HFFc6 (cell line): ENCODE results near the gene CORO6. TPM values are rescaled to one million over a fixed set of nuclear protein-coding genes. Genes with fewer than 3 reads are reported as not detected.

Experiments used
- DNase-seq: peaks from one replicate; pipeline ENCODE4 v3.0.0-alpha.2; 2018
- H3K27ac Mint-ChIP-seq: 2 replicates; pipeline ENCODE4 v1.8.0; 2020; ENCODE audit warnings: mild to moderate bottlenecking, mixed read lengths
- H3K27me3 Mint-ChIP-seq: 2 replicates; pipeline ENCODE4 v1.8.0; 2021; ENCODE audit warnings: mild to moderate bottlenecking, moderate library complexity, mixed read lengths; ENCODE audit not compliant: insufficient read depth
- H3K36me3 Mint-ChIP-seq: 2 replicates; pipeline ENCODE4 v1.8.0; 2021; ENCODE audit warnings: low read depth, mixed read lengths
- H3K4me1 Mint-ChIP-seq: 2 replicates; pipeline ENCODE4 v1.8.0; 2020; ENCODE audit warnings: low read depth, mixed read lengths
- H3K4me3 Mint-ChIP-seq: 2 replicates; pipeline ENCODE4 v1.8.0; 2020; ENCODE audit warnings: mild to moderate bottlenecking, moderate library complexity, mixed read lengths
- H3K9me3 Mint-ChIP-seq: 2 replicates; pipeline ENCODE4 v1.8.0; 2020; ENCODE audit warnings: mild to moderate bottlenecking, mixed read lengths
- long read RNA-seq: library from polyadenylated mRNA; unstranded; transcript quantifications from one replicate; pipeline ENCODE4 v2.0.0, GENCODE V29; 2019
- total RNA-seq, 6 experiments: library from RNA; stranded (reverse); fragmentation: NEBNext Ultra II Directional; extraction: Animal tissue kit (Norgen Biotek cat#: 25700); gene quantifications; 2 replicates in 1 of 6; 3 replicates in 5 of 6; pipeline ENCODE4 v1.2.3, GENCODE V29; 2021
- TF ChIP-seq, protein P1 (sequence below): fragments of 200-600 bp; sonication (generic); IDR thresholded peaks from 2 replicates; pipeline ENCODE4 v1.5.0; 2021; ENCODE audit warnings: antibody characterized with exemption, mild to moderate bottlenecking

The CORO6 gene
- total RNA-seq: 1 to 10 TPM; 4.6 to 6.1 (median 5.4) TPM
- long read RNA-seq, partial matches to known transcripts: 0 of 1 reads
- long read RNA-seq, other reads (novel, unspliced or antisense): 1 of 1 reads

DNA sequence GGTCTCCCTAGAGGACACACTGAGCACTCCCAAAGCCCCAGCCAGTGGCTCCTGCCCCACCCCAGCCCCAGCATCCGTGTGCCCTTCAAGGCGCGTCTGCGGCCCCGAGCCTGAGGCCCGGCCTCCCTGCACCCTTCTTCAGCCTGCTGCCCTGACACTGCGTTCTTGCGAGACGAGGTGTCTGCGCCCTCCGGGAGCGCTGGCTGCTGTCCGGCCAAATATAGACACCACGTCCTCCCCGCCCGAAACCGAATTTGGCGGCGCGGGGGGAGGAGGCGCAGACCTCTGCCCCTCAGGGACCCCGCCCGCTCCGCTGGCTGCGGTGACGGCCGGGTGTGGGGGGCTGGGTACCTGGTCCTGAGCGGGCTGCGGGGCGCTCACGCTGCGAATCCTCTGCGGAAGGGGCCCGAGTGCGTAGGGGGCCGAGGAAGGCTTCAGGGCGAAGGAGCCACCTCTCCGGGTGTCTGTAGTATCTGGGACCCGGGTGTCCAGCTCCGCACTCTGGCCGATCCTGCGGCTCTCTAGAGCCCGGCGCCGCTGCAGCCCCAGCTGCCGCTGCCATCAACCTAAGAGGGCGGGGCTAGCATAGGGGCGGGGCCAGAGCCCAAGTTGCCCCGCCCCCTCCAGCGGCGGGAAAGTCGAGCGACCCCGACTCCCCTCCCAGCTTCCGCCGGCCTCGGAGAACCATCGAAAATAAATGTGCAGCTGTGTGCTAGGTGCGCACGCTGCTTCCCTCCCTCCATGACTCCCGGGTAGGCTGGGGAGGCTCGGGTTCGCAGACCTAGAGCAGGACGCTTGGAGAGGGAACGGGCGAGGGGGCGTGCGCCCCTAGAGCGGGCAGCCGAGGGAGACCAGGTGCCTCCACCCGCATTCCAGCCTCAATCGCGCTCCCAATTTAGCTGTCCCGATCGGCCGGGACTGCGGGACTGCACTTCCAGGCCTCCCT, at the start of gene CORO6:
TSS of gene CORO6 (minus strand) at position 576 of the 946 bp plus-strand sequence. CDS start 1,491 bp downstream, outside the sequence.
- DNase-seq: peak; percentile 31
- TF ChIP-seq, protein P1, sequence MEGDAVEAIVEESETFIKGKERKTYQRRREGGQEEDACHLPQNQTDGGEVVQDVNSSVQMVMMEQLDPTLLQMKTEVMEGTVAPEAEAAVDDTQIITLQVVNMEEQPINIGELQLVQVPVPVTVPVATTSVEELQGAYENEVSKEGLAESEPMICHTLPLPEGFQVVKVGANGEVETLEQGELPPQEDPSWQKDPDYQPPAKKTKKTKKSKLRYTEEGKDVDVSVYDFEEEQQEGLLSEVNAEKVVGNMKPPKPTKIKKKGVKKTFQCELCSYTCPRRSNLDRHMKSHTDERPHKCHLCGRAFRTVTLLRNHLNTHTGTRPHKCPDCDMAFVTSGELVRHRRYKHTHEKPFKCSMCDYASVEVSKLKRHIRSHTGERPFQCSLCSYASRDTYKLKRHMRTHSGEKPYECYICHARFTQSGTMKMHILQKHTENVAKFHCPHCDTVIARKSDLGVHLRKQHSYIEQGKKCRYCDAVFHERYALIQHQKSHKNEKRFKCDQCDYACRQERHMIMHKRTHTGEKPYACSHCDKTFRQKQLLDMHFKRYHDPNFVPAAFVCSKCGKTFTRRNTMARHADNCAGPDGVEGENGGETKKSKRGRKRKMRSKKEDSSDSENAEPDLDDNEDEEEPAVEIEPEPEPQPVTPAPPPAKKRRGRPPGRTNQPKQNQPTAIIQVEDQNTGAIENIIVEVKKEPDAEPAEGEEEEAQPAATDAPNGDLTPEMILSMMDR: no peak
- peaks cover 49% of the 10 kb centered on the region for H3K4me1 Mint-ChIP-seq
- no peak within 1 kb of the TSS; the same call in 1 of the 2 replicates for H3K27ac Mint-ChIP-seq
- H3K4me3 Mint-ChIP-seq: peak within 1 kb of the TSS; percentile 85
- no peaks in the 10 kb centered on the region; the same call in 1 of the 2 replicates for H3K27me3 Mint-ChIP-seq
- no peaks in the 10 kb centered on the region for H3K36me3 Mint-ChIP-seq
- H3K9me3 Mint-ChIP-seq: no peaks in the 10 kb centered on the region

DNA sequence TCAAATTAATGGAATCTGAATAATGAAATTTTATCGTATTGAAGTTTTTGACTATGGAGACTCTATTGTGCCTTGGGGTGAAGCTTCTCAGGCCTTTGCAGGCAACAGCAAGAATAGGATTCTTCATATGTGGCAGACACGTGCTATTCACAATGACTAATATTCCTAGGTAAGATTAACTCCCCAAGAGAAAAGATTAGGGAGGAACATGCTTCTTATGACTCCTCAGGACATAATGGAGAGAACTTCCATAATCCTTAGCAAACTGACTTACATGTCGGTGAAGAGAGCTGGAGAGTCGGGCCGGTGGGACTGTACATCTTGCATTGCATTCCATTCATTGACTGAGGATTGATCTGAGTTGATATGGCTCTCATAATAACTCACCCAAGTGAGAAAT, 48.9 kb upstream of the CORO6 start:
- TF ChIP-seq, protein P1: no peak
- H3K27ac Mint-ChIP-seq: no peak overlapping the region
- no peak overlapping the region for H3K4me3 Mint-ChIP-seq
- H3K4me1 Mint-ChIP-seq: peaks cover 20% of the 10 kb centered on the region
- no peak for DNase-seq
- no peaks in the 10 kb centered on the region for H3K9me3 Mint-ChIP-seq
- H3K36me3 Mint-ChIP-seq: peaks cover 16% of the 10 kb centered on the region
- 0 out of 2 replicates have a peak, but pooled peaks cover 2% of the 10 kb centered on the region for H3K27me3 Mint-ChIP-seq

DNA sequence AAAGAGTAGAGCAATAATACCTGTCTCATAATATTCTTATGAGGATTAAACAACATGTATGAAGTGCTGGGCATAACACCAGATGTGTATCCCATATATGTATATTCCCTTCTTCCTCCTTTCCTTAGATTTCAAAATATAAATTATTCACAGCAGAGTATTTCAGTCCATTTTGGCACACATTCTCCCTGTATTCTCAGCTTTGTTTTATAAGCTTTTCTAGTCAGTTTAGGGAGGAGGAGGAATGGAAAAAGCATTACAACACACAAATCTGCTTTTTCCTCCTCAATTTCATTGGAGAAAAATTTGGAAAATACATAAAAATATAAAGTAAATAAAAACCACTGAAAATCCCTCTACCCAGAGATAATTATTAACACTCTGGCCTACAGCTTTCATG, 46.6 kb upstream of the CORO6 start:
- TF ChIP-seq, protein P1: no peak
- DNase-seq: no peak
- Mint-ChIP-seq H3K27me3 (0 out of 2 replicates have a peak, but pooled peaks cover 2% of the 10 kb centered on the region), H3K4me1 (peaks cover 38% of the 10 kb centered on the region), H3K27ac (no peak overlapping the region), H3K4me3 (no peak overlapping the region), H3K9me3 (no peaks in the 10 kb centered on the region), H3K36me3 (peaks cover 20% of the 10 kb centered on the region)

DNA sequence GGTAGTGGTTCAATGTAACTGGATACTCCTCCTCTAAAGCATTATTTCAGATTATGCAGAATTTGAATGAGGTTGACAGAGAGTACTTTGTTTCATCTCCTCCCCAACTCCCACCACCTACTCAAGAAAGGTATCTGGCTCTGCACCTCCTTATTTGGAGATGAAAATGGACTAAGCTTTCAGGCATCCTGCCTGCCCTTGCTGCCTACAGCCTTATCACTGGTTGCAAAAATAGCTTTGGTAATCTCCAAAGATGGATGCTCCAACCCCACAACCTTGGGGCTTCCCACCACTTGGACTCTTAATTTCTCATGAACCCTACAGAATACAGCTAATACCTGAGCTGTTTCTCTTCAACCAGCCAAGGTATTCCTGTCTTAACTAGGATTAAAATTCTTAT, 45.3 kb upstream of the CORO6 start:
- H3K9me3 Mint-ChIP-seq: no peaks in the 10 kb centered on the region
- peaks cover 43% of the 10 kb centered on the region for H3K4me1 Mint-ChIP-seq
- TF ChIP-seq, protein P1: no peak
- 0 out of 2 replicates have a peak, but pooled peaks cover 2% of the 10 kb centered on the region for H3K27me3 Mint-ChIP-seq
- no peak for DNase-seq
- H3K4me3 Mint-ChIP-seq: no peak overlapping the region
- peaks cover 20% of the 10 kb centered on the region for H3K36me3 Mint-ChIP-seq
- no peak overlapping the region for H3K27ac Mint-ChIP-seq

DNA sequence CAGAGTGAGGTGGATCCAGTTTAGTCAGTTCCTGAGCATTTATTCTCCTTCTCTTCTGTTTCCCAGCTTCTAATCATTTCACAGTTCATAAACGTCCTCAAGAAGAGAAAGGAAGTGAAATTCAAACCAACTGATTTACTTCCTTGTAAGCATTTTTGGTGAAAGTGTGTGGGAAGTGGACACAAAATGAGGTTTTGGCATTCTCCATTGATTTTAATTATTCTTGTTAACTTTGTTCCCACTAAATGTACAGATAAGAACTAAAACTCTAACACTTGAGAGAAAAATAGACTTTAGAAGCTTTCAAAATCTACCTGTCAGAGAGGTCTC, 42.7 kb upstream of the CORO6 start:
- H3K27ac Mint-ChIP-seq: peak overlapping the region; percentile 72
- peaks cover 28% of the 10 kb centered on the region for H3K36me3 Mint-ChIP-seq
- H3K9me3 Mint-ChIP-seq: no peaks in the 10 kb centered on the region

More for the DNA sequence above, 42.7 kb upstream of the CORO6 start:
- DNase-seq: no peak
- Mint-ChIP-seq H3K4me3 (no peak overlapping the region), H3K27me3 (peaks cover 4% of the 10 kb centered on the region; the same call in 1 of the 2 replicates), H3K4me1 (peaks cover 39% of the 10 kb centered on the region)
- TF ChIP-seq, protein P1: no peak
